Panc1 (cell line): ENCODE measurements around the gene STEAP3.

Experiments
- CTCF ChIP-seq: fragments of 450-650 bp; IDR thresholded peaks from 2 replicates; pipeline ENCODE4 v1.5.1; 2017; ENCODE audit warnings: mild to moderate bottlenecking
- POLR2AphosphoS5 ChIP-seq: IDR thresholded peaks from 2 replicates; pipeline ENCODE4 v1.6.1; 2012; ENCODE audit warnings: mild to moderate bottlenecking, low read depth, low read length, moderate library complexity

GRCh38 chr2:119263025-119263424, 39.4 kb downstream of the STEAP3 start:
- TF ChIP-seq CTCF, result no peak
- no peak for TF ChIP-seq POLR2AphosphoS5
